MM.1S (cell line): Measurements from ENCODE around the gene PPP1R16B.

Experiments
- CTCF ChIP-seq: fragments of 300-600 bp; sonication (generic); IDR thresholded peaks from 2 replicates; pipeline ENCODE4 v1.5.1; 2016; ENCODE audit warnings: antibody characterized with exemption, low read length, mixed read lengths
- EZH2 ChIP-seq: fragments of 300-600 bp; sonication (generic); optimal IDR thresholded peaks from 2 replicates; pipeline ENCODE3; 2017; ENCODE audit warnings: low read depth, mild to moderate bottlenecking, antibody characterized with exemption, low read length, mixed read lengths
- EZH2phosphoT487 ChIP-seq: fragments of 300-600 bp; sonication (generic); IDR thresholded peaks from 2 replicates; pipeline ENCODE4 v1.6.1; 2018; ENCODE audit warnings: antibody characterized with exemption, low read length

- TF ChIP-seq CTCF: no peak
- TF ChIP-seq EZH2: no peak
- no peak for TF ChIP-seq EZH2phosphoT487
Observed at GRCh38 chr20:38952153-38952552, 146.7 kb downstream of the PPP1R16B start.
